Measurements from ENCODE around the gene KLK8. TPM values are rescaled to one million over a fixed set of nuclear protein-coding genes. Genes with fewer than 3 reads are reported as not detected.

The KLK8 gene
- polyA plus RNA-seq, 3 donors, result not detected

GRCh38 chr19:51005248-51005647, 3.8 kb upstream of the KLK8 start:
- H4K20me1 ChIP-seq (ENCODE audit: insufficient read depth, low read length), result no peaks in the 10 kb centered on the region
- H2AFZ ChIP-seq (ENCODE audit: insufficient read depth, low read depth, low read length, poor library complexity, severe bottlenecking), result no peak overlapping the region
- no peaks in the 10 kb centered on the region for H3K79me2 ChIP-seq (ENCODE audit: insufficient read depth, low read length)
- no peaks in the 10 kb centered on the region for H3K36me3 ChIP-seq (replicated peaks in 1 of 2; ENCODE audit: control insufficient read depth in 1 of 2, insufficient read depth in 2 of 2, low read length in 2 of 2)
- no peak for TF ChIP-seq CTCF (IDR thresholded peaks at IDR 0.05)
- Mint-ChIP-seq H3K36me3 (no peaks in the 10 kb centered on the region), H3K9me3 (peaks cover 4 to 13% (median 8%) of the 10 kb centered on the region in 7 donors), H3K27ac (no peak overlapping the region), H3K4me3 (no peak overlapping the region), H3K4me1 (peaks cover 4% of the 10 kb centered on the region), H3K27me3 (ENCODE audit: low read depth in 3 of 3) (peaks cover 20 to 50% (median 35%) of the 10 kb centered on the region in 3 donors)
- DNase-seq, result no peak
- no CpG with 5 or more reads among the region's 1 CpG for WGBS (ENCODE audit: insufficient coverage)
- no peaks in the 10 kb centered on the region for H3K4me1 ChIP-seq (ENCODE audit: control insufficient read depth in 1 of 2, insufficient read depth in 2 of 2, low read length in 2 of 2)
- H3K9me3 ChIP-seq (replicated peaks in 1 of 2; ENCODE audit: control insufficient read depth in 1 of 2, insufficient read depth in 1 of 2, low read length in 2 of 2), result peaks cover 5% of the 10 kb centered on the region in 2 donors
- no peak overlapping the region for H3K4me2 ChIP-seq (replicated peaks; ENCODE audit: extremely low read depth, low read length, poor library complexity, severe bottlenecking)
- H3K27me3 ChIP-seq (ENCODE audit: control insufficient read depth in 2 of 2, insufficient read depth in 2 of 2, low read length in 2 of 2), result peaks cover 0 to 4% of the 10 kb centered on the region in 2 donors
- H3K4me3 ChIP-seq (replicated peaks in 1 of 3; ENCODE audit: low read depth in 2 of 3, low read length in 3 of 3), result no peak overlapping the region
- no peak overlapping the region for H3K9ac ChIP-seq (ENCODE audit: insufficient read depth, low read length, poor library complexity, severe bottlenecking)
- no peak overlapping the region for H3K27ac ChIP-seq (ENCODE audit: low read depth in 1 of 2, low read length in 2 of 2)
- intact Hi-C loops (cut with micrococcal nuclease), result no loop called here

GRCh38 chr19:51003316-51003715, 1.9 kb upstream of the KLK8 start:
- H3K9me3 Mint-ChIP-seq, result peaks cover 4 to 13% (median 8%) of the 10 kb centered on the region in 7 donors
- H3K27me3 Mint-ChIP-seq (ENCODE audit: low read depth in 3 of 3), result peaks cover 17 to 50% (median 34%) of the 10 kb centered on the region in 3 donors
- peaks cover 0 to 4% of the 10 kb centered on the region in 2 donors for H3K27me3 ChIP-seq (ENCODE audit: control insufficient read depth in 2 of 2, insufficient read depth in 2 of 2, low read length in 2 of 2)
- H3K4me3 Mint-ChIP-seq, result no peak overlapping the region
- H3K9ac ChIP-seq (ENCODE audit: insufficient read depth, low read length, poor library complexity, severe bottlenecking), result no peak overlapping the region
- H3K9me3 ChIP-seq (replicated peaks in 1 of 2; ENCODE audit: control insufficient read depth in 1 of 2, insufficient read depth in 1 of 2, low read length in 2 of 2), result peaks cover 5% of the 10 kb centered on the region in 2 donors
- TF ChIP-seq CTCF (IDR thresholded peaks at IDR 0.05), result no peak
- DNase-seq, result no peak
- no peak overlapping the region for H2AFZ ChIP-seq (ENCODE audit: insufficient read depth, low read depth, low read length, poor library complexity, severe bottlenecking)
- no peak overlapping the region for H3K4me3 ChIP-seq (replicated peaks in 1 of 3; ENCODE audit: low read depth in 2 of 3, low read length in 3 of 3)
- no peaks in the 10 kb centered on the region for H4K20me1 ChIP-seq (ENCODE audit: insufficient read depth, low read length)
- peak overlapping the region in 1 of 7 donors; percentile 49 for H3K27ac Mint-ChIP-seq
- H3K4me1 ChIP-seq (ENCODE audit: control insufficient read depth in 1 of 2, insufficient read depth in 2 of 2, low read length in 2 of 2), result no peaks in the 10 kb centered on the region
- peaks cover 4% of the 10 kb centered on the region for H3K4me1 Mint-ChIP-seq
- 67% methylated on average over 7 of the region's 7 CpGs for WGBS (ENCODE audit: insufficient coverage)
- H3K27ac ChIP-seq (ENCODE audit: low read depth in 1 of 2, low read length in 2 of 2), result no peak overlapping the region
- intact Hi-C loops (cut with micrococcal nuclease), result no loop called here
- H3K4me2 ChIP-seq (replicated peaks; ENCODE audit: extremely low read depth, low read length, poor library complexity, severe bottlenecking), result no peak overlapping the region
- no peaks in the 10 kb centered on the region for H3K79me2 ChIP-seq (ENCODE audit: insufficient read depth, low read length)
- H3K36me3 ChIP-seq (replicated peaks in 1 of 2; ENCODE audit: control insufficient read depth in 1 of 2, insufficient read depth in 2 of 2, low read length in 2 of 2), result no peaks in the 10 kb centered on the region
- H3K36me3 Mint-ChIP-seq, result no peaks in the 10 kb centered on the region
